IPS DF 6.9 (cell line): ENCODE results near the gene RPS3.

ENCODE experiments used
- DNase-seq: peaks from one replicate; pipeline ENCODE4 v3.0.0-alpha.2; 2013; ENCODE audit warnings: low read depth, low spot score
- H3K27ac ChIP-seq: one replicate; pipeline ENCODE4 v1.5.1; 2013; ENCODE audit warnings: low read length, control low read depth
- H3K27me3 ChIP-seq: 2 replicates; pipeline ENCODE4 v1.6.1; 2013; ENCODE audit warnings: mild to moderate bottlenecking, low read length; ENCODE audit not compliant: control insufficient read depth, insufficient read depth
- H3K36me3 ChIP-seq: 2 replicates; pipeline ENCODE4 v1.6.1; 2013; ENCODE audit warnings: low read length; ENCODE audit not compliant: control insufficient read depth, insufficient read depth
- H3K4me1 ChIP-seq: 2 replicates; pipeline ENCODE4 v1.6.1; 2013; ENCODE audit warnings: low read length; ENCODE audit not compliant: control insufficient read depth, insufficient read depth
- H3K4me3 ChIP-seq: 2 replicates; pipeline ENCODE4 v1.5.1; 2013; ENCODE audit warnings: mild to moderate bottlenecking, low read length
- H3K9me3 ChIP-seq: 2 replicates; pipeline ENCODE4 v1.6.1; 2013; ENCODE audit warnings: low read length, inconsistent platforms; ENCODE audit not compliant: control insufficient read depth, insufficient read depth
- WGBS: extraction: QIAGEN DNeasy Blood & Tissue Kit; methylation state at CpG from one replicate; pipeline ENCODE4 v1.1.7; 2013; ENCODE audit warnings: mixed read lengths, missing lambda C conversion rate; ENCODE audit not compliant: insufficient read length, insufficient coverage; 5-methylcytosine and 5-hydroxymethylcytosine counted together

Gene RPS3

GRCh38 chr11:75434886-75435570 is 35.7 kb downstream of the RPS3 start:
- Histone ChIP-seq H3K9me3 (no peaks in the 10 kb centered on the region), H3K36me3 (no peaks in the 10 kb centered on the region), H3K4me1 (peaks cover 12% of the 10 kb centered on the region), H3K4me3 (no peak overlapping the region), H3K27me3 (peaks cover 33% of the 10 kb centered on the region), H3K27ac (no peak overlapping the region)
- WGBS = no CpG with 5 or more reads among the region's 12 CpGs
- DNase-seq = no peak

GRCh38 chr11:75435571-75435925 is 36.2 kb downstream of the RPS3 start:
- Histone ChIP-seq H3K27ac (no peak overlapping the region), H3K36me3 (no peaks in the 10 kb centered on the region), H3K4me1 (peaks cover 12% of the 10 kb centered on the region), H3K27me3 (peaks cover 29% of the 10 kb centered on the region), H3K9me3 (no peaks in the 10 kb centered on the region), H3K4me3 (no peak overlapping the region)
- no CpG with 5 or more reads among the region's 9 CpGs for WGBS
- DNase-seq = no peak

DNA sequence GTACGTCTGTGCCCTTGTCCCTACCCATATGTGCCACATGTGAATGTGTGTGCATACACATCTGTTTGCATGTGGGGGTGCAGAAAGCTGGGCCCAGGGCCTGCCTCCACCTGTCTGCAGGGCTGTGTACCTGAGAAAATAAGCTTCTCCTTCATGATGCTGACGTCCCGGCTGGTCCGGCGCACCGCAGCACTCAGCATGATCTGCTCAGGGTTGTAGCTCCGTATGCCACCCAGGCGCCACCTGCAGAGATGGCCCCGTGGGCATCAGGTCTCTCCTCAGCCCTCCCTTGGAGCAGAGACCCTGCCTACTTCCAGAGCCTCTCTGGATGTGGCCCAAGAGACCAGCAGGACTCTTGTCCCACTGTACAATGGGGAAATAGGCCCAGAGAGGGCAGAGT is 37.5 kb downstream of the RPS3 start:
- no CpG with 5 or more reads among the region's 9 CpGs for WGBS

DNA sequence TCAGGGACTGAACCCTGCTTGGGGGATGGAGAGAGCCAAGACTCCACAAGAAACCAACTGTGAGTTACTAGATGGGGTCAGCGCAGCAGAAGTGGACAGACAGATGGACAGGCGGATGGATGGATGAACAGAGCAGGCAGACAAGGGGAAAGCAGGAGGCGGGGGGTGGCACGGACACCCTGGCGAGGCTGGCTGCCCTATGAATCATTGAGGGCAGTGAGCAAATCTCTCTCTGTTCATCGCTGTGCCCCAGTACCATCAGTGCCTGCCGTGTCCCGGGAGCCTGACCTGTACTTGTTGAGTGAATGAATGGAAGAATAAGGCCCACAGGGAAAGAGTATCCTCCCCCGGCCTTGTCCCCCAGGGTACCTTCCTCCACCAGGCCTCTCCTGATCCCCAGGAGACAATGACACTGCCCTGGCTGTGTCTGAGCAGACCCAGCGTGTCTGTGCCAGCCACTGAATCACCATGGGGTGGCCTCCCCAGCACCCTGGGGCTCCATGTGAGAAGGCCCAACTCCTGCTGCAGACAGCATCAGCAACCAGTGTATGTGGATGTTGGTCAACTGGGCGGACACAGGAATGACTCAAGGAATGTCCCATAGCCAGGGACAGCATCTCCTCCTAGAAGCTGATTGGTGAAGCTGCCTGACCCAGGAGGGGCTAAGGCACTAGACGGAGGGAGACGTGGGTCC is 38.8 kb downstream of the RPS3 start:
- no CpG with 5 or more reads among the region's 13 CpGs for WGBS
- no peak overlapping the region for H3K27ac ChIP-seq
- no peak overlapping the region for H3K4me3 ChIP-seq
- no peaks in the 10 kb centered on the region for H3K9me3 ChIP-seq
- H3K36me3 ChIP-seq = no peaks in the 10 kb centered on the region
- peaks cover 3% of the 10 kb centered on the region; the same call in 1 of the 2 replicates for H3K27me3 ChIP-seq
- peaks cover 4% of the 10 kb centered on the region for H3K4me1 ChIP-seq
- no peak for DNase-seq

More for the DNA sequence above, 37.5 kb downstream of the RPS3 start:
- Histone ChIP-seq H3K4me3 (no peak overlapping the region), H3K27ac (no peak overlapping the region), H3K9me3 (no peaks in the 10 kb centered on the region), H3K4me1 (peaks cover 12% of the 10 kb centered on the region), H3K36me3 (no peaks in the 10 kb centered on the region), H3K27me3 (peaks cover 16% of the 10 kb centered on the region)
- no peak for DNase-seq

DNA sequence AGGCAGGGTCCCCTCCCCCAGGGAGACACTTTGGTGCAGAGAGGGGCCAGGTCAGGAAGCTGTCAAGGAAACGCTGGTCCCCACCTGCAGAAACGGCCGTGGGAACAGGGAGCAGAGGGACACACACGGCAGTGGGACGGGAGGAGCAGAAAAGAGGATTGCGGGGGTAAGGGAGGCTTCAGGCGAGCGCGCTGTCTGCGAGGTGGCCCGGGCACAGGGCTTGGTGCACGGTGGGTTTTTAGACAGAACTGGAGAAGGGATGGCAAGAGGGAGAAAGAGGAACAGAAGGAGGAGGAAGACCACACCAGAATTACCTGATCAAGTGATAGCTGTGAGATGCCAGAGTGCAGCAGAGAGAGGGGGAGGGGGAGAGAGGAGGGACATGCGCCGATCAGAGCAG is 39.7 kb downstream of the RPS3 start:
- WGBS = no CpG with 5 or more reads among the region's 14 CpGs
- no peak for DNase-seq
- no peaks in the 10 kb centered on the region for H3K9me3 ChIP-seq
- H3K36me3 ChIP-seq = no peaks in the 10 kb centered on the region
- H3K27ac ChIP-seq = no peak overlapping the region
- no peak overlapping the region for H3K4me3 ChIP-seq
- no peaks in the 10 kb centered on the region; the same call in 1 of the 2 replicates for H3K4me1 ChIP-seq
- no peaks in the 10 kb centered on the region for H3K27me3 ChIP-seq

- H3K36me3 ChIP-seq = no peaks in the 10 kb centered on the region
- H3K27ac ChIP-seq = no peak overlapping the region
- no CpG with 5 or more reads among the region's 13 CpGs for WGBS
Observed at GRCh38 chr11:75439495-75440120, 40.3 kb downstream of the RPS3 start.

DNA sequence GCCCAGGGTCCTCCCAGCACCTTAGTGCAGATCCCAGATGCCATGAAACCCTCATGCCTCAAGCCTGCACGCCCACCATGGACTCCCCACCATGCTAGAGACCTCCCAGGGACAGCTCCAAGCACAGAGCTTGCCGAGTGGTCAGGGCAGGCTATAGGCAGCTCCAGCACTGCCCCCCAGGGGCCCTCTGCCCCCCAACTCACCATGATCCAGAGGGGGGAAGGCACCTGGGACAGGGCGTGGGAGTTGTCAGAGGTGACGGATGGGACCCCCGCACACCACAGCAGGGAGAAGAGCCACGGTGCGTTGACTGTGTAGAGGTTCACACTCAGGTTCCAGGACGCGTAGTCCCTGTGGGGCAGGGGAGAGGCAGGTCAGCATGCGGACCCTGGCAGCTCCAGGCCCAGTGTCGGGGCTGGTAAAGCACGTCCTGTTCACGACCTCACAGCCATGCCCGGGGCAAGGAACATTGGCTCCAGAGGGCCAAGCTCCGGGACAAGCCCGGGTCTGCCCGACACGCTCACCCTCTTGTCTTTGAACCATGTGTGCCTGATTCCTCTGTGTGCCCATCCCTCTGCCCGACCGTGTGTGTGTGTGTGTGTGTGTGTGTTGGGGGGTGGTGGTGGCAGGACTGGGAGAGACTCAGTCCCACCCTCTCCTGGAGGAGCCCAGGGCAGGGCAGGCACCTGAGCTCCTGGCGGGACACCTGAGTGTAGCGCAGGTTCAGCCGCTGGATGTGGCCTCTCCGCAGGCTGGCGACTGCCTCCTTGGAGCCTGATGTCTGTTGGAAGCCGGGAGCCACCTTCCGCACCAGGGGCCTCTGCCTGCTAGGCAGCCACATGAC is 41.9 kb downstream of the RPS3 start:
- Histone ChIP-seq H3K27ac (no peak overlapping the region), H3K4me3 (no peak overlapping the region), H3K4me1 (no peaks in the 10 kb centered on the region; the same call in 1 of the 2 replicates), H3K9me3 (no peaks in the 10 kb centered on the region), H3K36me3 (no peaks in the 10 kb centered on the region), H3K27me3 (no peaks in the 10 kb centered on the region)
- no CpG with 5 or more reads among the region's 27 CpGs for WGBS
- DNase-seq = no peak

More at GRCh38 chr11:75439495-75440120, 40.3 kb downstream of the RPS3 start:
- DNase-seq = no peak
- no peak overlapping the region for H3K4me3 ChIP-seq
- no peaks in the 10 kb centered on the region for H3K27me3 ChIP-seq
- no peaks in the 10 kb centered on the region; the same call in 1 of the 2 replicates for H3K4me1 ChIP-seq
- no peaks in the 10 kb centered on the region for H3K9me3 ChIP-seq

GRCh38 chr11:75441804-75442132 is 42.5 kb downstream of the RPS3 start:
- Histone ChIP-seq H3K9me3 (no peaks in the 10 kb centered on the region), H3K4me1 (no peaks in the 10 kb centered on the region; the same call in 1 of the 2 replicates), H3K36me3 (no peaks in the 10 kb centered on the region), H3K4me3 (no peak overlapping the region), H3K27ac (no peak overlapping the region), H3K27me3 (no peaks in the 10 kb centered on the region)
- WGBS = no CpG with 5 or more reads among the region's 7 CpGs
- DNase-seq = no peak

DNA sequence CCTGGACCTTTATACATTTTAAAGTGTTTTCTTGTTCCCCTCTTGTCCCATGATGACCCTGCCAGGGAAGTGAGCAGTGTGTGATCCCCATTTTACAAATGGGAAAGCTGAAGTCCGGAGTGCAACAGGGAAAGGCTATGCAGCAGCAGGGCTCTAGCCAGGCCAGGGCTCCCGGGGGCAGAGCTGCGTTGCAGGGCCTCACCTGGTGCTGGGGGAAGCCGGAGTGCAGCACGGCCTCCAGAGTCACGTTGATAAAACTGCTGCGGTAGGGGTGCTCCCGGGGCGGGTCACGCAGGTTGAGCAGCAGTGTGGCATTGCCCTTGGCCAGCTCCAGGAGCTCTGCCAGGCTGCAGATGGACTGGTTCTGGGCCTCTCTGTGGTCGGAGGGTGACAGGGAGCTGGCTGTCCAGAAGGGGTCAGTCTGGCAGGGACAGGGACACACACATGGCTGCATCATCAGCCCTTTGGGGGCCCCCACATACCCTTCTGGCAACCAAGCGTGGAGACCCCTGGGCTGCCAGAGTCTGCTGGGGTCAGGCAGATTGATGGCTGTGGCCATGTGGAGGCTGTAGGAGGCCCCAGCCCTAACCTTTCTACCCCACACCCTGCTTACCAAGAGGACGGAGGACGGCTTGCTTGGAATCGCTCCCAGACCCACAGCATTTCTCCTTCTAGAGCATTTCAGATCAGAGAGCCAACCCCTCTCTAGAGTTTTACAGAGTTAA is 43.0 kb downstream of the RPS3 start:
- H3K4me1 ChIP-seq = no peaks in the 10 kb centered on the region; the same call in 1 of the 2 replicates
- WGBS = no CpG with 5 or more reads among the region's 15 CpGs
- H3K27me3 ChIP-seq = no peaks in the 10 kb centered on the region

More for the DNA sequence above, 43.0 kb downstream of the RPS3 start:
- no peak for DNase-seq
- no peaks in the 10 kb centered on the region for H3K9me3 ChIP-seq
- no peaks in the 10 kb centered on the region for H3K36me3 ChIP-seq
- H3K27ac ChIP-seq = no peak overlapping the region
- H3K4me3 ChIP-seq = no peak overlapping the region
